MM.1S (cell line): ENCODE results near the gene GPSM3.

Experiments
- CTCF ChIP-seq: fragments of 300-600 bp; sonication (generic); IDR thresholded peaks from 2 replicates; pipeline ENCODE4 v1.5.1; 2016; ENCODE audit warnings: antibody characterized with exemption, low read length, mixed read lengths
- EZH2 ChIP-seq: fragments of 300-600 bp; sonication (generic); optimal IDR thresholded peaks from 2 replicates; pipeline ENCODE3; 2017; ENCODE audit warnings: low read depth, mild to moderate bottlenecking, antibody characterized with exemption, low read length, mixed read lengths
- EZH2phosphoT487 ChIP-seq: fragments of 300-600 bp; sonication (generic); IDR thresholded peaks from 2 replicates; pipeline ENCODE4 v1.6.1; 2018; ENCODE audit warnings: antibody characterized with exemption, low read length

GRCh38 chr6:32176476-32177182 is 15.8 kb downstream of the GPSM3 start:
- TF ChIP-seq EZH2 (no peak), CTCF (no peak), EZH2phosphoT487 (no peak)
